H1 (cell line): ENCODE measurements around the gene FRMD4A. TPM values are rescaled to one million over a fixed set of nuclear protein-coding genes. Genes with fewer than 3 reads are reported as not detected.

Source experiments
- NANOG ChIP-seq: IDR thresholded peaks from 2 replicates; pipeline ENCODE4 v1.6.1; 2011; ENCODE audit warnings: low read length, low read depth, mild to moderate bottlenecking, inconsistent platforms; ENCODE audit not compliant: insufficient read depth, poor library complexity, severe bottlenecking
- POLR2AphosphoS5 ChIP-seq: IDR thresholded peaks from 2 replicates; pipeline ENCODE4 v1.6.1; 2011; ENCODE audit warnings: low read depth, low read length
- TAF1 ChIP-seq: IDR thresholded peaks from 2 replicates; pipeline ENCODE4 v1.6.1; 2011; ENCODE audit warnings: mild to moderate bottlenecking, low read depth, low read length
- polyA plus RNA-seq, 7 experiments: library from polyadenylated mRNA; depleted of rRNA in 3 of 7; stranded (reverse) in 5 of 7; unstranded in 2 of 7; fragments of >200 nt in 5 of 7; fragments of 200-250 nt in 2 of 7; gene quantifications; 1 replicate in 5 of 7; 2 replicates in 1 of 7; 4 replicates in 1 of 7; pipeline versions ENCODE4 v1.2.1 to v1.2.3, GENCODE V29; 2011 to 2013; ENCODE audit warnings: missing spikeins in 2 of 7, mixed read lengths in 2 of 7
- total RNA-seq: library from RNA; stranded (reverse); fragmentation: NEBNext Ultra II Directional; extraction: Animal tissue kit (Norgen Biotek cat#: 25700); gene quantifications from 2 replicates; pipeline ENCODE4 v1.2.1, GENCODE V29; 2021

Gene FRMD4A
- total and polyA plus RNA-seq, 2 of the 8 experiments (the other 6 are each of a cell fraction or from before 2014, with no cell fraction given) = 38.6 to 39.6 TPM

- TF ChIP-seq POLR2AphosphoS5 (no peak), TAF1 (no peak), NANOG (no peak)
- TF ChIP-seq, all 59 proteins: peak for 0
Observed at GRCh38 chr10:13658871-13659685, 671.6 kb downstream of the FRMD4A start (continued).
